ENCODE measurements around the gene GKN1. TPM values are rescaled to one million over a fixed set of nuclear protein-coding genes. Genes with fewer than 3 reads are reported as not detected.

The GKN1 gene
- total and polyA plus RNA-seq, 2 of the 8 experiments (the other 6 are each of a cell fraction or from before 2014, with no cell fraction given): not detected

DNA sequence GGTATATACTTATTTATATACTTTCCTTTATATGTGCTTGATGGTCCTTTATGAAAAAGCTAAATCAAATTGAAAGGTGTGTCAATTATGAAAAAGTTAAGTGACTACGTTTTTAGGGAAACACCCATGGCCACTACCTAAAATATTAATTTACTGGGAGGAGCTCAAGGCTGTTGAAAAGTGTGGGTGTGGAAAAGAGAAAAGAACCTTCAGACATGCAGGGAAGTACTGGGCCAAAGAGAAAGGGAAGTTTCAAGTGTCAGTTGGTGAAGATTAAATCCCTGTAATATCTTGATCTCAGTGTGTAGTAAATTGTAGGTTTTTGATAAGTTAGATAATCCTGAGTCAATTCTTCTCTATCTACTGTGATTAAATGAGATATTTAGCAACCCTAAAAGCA is 6.2 kb upstream of the GKN1 start:
- ChIA-PET POLR2A (ENCODE audit: partially characterized antibody) (no interaction called here), CTCF (ENCODE audit: partially characterized antibody) (interaction anchor here (1.3 kb wide), 1 partner anchor 24 kb away, joined by 4 read pairs; no protein-coding TSS in a partner anchor)
- H3K36me3 ChIP-seq (ENCODE audit: control insufficient read depth in 2 of 4, insufficient read depth in 4 of 4, low read length in 3 of 4): no peaks in the 10 kb centered on the region
- no peak for TF ChIP-seq YY1 (IDR thresholded peaks at IDR 0.05; ENCODE audit: low read depth, low read length)
- TF ChIP-seq, protein P1, sequence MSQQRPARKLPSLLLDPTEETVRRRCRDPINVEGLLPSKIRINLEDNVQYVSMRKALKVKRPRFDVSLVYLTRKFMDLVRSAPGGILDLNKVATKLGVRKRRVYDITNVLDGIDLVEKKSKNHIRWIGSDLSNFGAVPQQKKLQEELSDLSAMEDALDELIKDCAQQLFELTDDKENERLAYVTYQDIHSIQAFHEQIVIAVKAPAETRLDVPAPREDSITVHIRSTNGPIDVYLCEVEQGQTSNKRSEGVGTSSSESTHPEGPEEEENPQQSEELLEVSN (IDR thresholded peaks at IDR 0.05): no peak
- TF ChIP-seq, protein P2, sequence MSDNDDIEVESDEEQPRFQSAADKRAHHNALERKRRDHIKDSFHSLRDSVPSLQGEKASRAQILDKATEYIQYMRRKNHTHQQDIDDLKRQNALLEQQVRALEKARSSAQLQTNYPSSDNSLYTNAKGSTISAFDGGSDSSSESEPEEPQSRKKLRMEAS (IDR thresholded peaks at IDR 0.05): no peak
- TF ChIP-seq CREB1 (IDR thresholded peaks at IDR 0.05): no peak
- TF ChIP-seq TAF7 (optimal IDR thresholded peaks at IDR 0.05; ENCODE audit: borderline replicate concordance, low read depth, low read length): no peak
- TF ChIP-seq BCL11A (IDR thresholded peaks at IDR 0.05; ENCODE audit: low read depth in 2 of 2, low read length in 2 of 2): no peak
- TF ChIP-seq ZNF274 (IDR thresholded peaks at IDR 0.05; ENCODE audit: borderline replicate concordance, extremely low read depth, low read length): no peak
- no peak for TF ChIP-seq PHF8 (conservative IDR thresholded peaks at IDR 0.05; ENCODE audit: low read depth, low read length)
- TF ChIP-seq MAFK (IDR thresholded peaks at IDR 0.05; ENCODE audit: low read depth, low read length): no peak
- TF ChIP-seq EZH2 (IDR thresholded peaks at IDR 0.05; ENCODE audit: low read depth, low read length, severe bottlenecking): no peak
- TF ChIP-seq, protein P3, sequence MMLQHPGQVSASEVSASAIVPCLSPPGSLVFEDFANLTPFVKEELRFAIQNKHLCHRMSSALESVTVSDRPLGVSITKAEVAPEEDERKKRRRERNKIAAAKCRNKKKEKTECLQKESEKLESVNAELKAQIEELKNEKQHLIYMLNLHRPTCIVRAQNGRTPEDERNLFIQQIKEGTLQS (IDR thresholded peaks at IDR 0.05; ENCODE audit: insufficient read depth, low read depth, low read length): no peak
- no peak for TF ChIP-seq EP300 (IDR thresholded peaks at IDR 0.05; ENCODE audit: borderline replicate concordance in 1 of 2, low read depth in 2 of 2, low read length in 2 of 2)
- TF ChIP-seq JUN (IDR thresholded peaks at IDR 0.05; ENCODE audit: low read depth, low read length): no peak

More for the DNA sequence above, 6.2 kb upstream of the GKN1 start:
- Histone ChIP-seq H3K79me2 (ENCODE audit: control insufficient read depth in 1 of 2, insufficient read depth in 2 of 2, low read length in 2 of 2) (no peaks in the 10 kb centered on the region), H4K5ac (ENCODE audit: insufficient read length, low read depth, low read length) (no peak overlapping the region), H3K4me3 (ENCODE audit: extremely low read depth in 1 of 4, insufficient read depth in 2 of 4, low read depth in 3 of 4, low read length in 4 of 4) (no peak overlapping the region), H3K18ac (ENCODE audit: extremely low read depth, low read length) (no peak overlapping the region), H3K9me3 (ENCODE audit: insufficient read depth in 2 of 2, low read depth in 1 of 2, low read length in 1 of 2) (no peaks in the 10 kb centered on the region), H4K91ac (replicated peaks; ENCODE audit: insufficient read length, low read length) (no peak overlapping the region), H2AK5ac (ENCODE audit: low read depth, low read length) (no peak overlapping the region), H3K79me1 (ENCODE audit: low read depth, low read length) (no peaks in the 10 kb centered on the region), H4K20me1 (replicated peaks in 1 of 2; ENCODE audit: control insufficient read depth in 1 of 2, insufficient read depth in 2 of 2, low read length in 2 of 2) (no peaks in the 10 kb centered on the region), H2BK5ac (ENCODE audit: low read depth, low read length) (no peak overlapping the region), H3K23ac (ENCODE audit: insufficient read length) (no peak overlapping the region), H3K9ac (replicated peaks in 1 of 4; ENCODE audit: extremely low read depth in 1 of 4, low read depth in 3 of 4, low read length in 3 of 4) (no peak overlapping the region), H2BK120ac (replicated peaks; ENCODE audit: low read depth, low read length) (no peak overlapping the region), H3K4me2 (ENCODE audit: insufficient read depth in 1 of 2, low read depth in 2 of 2, low read length in 2 of 2) (no peak overlapping the region), H4K8ac (ENCODE audit: extremely low read depth, insufficient read depth, low read length) (no peak overlapping the region), H2BK12ac (ENCODE audit: low read depth, low read length) (no peak overlapping the region), H3K23me2 (ENCODE audit: low read depth, low read length) (no peaks in the 10 kb centered on the region), H3K56ac (replicated peaks; ENCODE audit: insufficient read length, low read depth, low read length) (no peak overlapping the region), H3K4ac (replicated peaks; ENCODE audit: insufficient read length, low read depth, low read length) (no peak overlapping the region), H2BK20ac (ENCODE audit: low read length) (no peak overlapping the region), H3K27me3 (replicated peaks in 1 of 4; ENCODE audit: control insufficient read depth in 3 of 4, extremely low read depth in 1 of 4, insufficient read depth in 3 of 4, low read length in 3 of 4) (no peaks in the 10 kb centered on the region), H2BK15ac (ENCODE audit: low read length) (no peak overlapping the region), H3K14ac (ENCODE audit: insufficient read length) (no peak overlapping the region), H3K4me1 (replicated peaks in 1 of 4; ENCODE audit: control insufficient read depth in 3 of 4, insufficient read depth in 4 of 4, low read length in 3 of 4) (no peaks in the 10 kb centered on the region), H3K27ac (ENCODE audit: low read depth, low read length) (no peak overlapping the region), H2AFZ (ENCODE audit: low read length) (no peak overlapping the region)
- 85% methylated on average over 1 of the region's 1 CpG; no CpG with 5 or more reads in 1 of the 2 experiments for WGBS, 2 experiments (ENCODE audit: extremely low coverage in 1 of 2, insufficient coverage in 1 of 2, insufficient read length in 1 of 2, insufficient replicate concordance in 2 of 2, low coverage in 1 of 2, low lambda C conversion rate in 2 of 2, missing lambda C conversion rate in 1 of 2)
- no peak for FAIRE-seq
- no peak for DNase-seq (ENCODE audit: low read depth in 1 of 2, low spot score in 2 of 2)
